COLO829 (cell line): ENCODE data around the gene ACOT11.

Experiments used
- DNase-seq: peaks from one replicate; pipeline ENCODE4 v3.0.0; 2012; ENCODE audit warnings: low spot score

The ACOT11 gene

DNA sequence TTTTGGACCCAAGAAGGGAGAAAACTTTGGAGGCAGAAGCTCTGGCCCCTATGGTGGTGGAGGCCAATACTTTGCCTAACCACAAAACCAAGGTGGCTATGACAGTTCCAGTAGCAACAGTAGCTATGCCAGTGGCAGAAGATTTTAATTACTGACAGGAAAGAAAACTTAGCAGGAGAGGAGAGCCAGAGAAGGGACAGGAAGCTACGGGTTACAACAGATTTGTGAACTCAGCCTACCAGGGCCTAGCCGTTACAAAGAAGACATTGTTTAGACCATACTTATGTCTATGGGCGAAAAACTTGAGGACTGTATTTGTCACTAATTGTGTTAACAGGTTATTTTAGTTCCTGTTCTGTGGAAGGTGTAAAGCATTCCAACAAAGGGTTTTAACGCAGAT lies 10.4 kb upstream of the ACOT11 start:
- no peak for DNase-seq

DNA sequence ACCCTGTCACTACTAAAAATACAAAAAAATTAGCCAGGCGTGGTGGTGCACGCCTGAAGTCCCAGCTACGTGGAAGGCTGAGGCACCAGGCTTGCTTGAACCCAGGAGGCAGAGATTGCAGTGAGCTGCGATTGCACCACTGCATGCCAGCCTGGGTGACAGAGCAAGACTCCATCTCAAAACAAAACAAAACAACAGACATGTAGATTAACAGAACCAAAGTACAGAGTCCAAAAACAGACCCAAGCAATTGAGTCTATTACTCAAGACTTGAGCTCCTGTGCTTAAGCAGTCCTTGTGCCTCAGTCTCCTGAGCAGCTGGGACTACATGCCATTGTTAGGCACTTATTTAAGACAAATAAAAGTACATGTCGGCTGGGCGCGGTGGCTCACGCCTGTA lies 9.5 kb upstream of the ACOT11 start:
- no peak for DNase-seq

DNA sequence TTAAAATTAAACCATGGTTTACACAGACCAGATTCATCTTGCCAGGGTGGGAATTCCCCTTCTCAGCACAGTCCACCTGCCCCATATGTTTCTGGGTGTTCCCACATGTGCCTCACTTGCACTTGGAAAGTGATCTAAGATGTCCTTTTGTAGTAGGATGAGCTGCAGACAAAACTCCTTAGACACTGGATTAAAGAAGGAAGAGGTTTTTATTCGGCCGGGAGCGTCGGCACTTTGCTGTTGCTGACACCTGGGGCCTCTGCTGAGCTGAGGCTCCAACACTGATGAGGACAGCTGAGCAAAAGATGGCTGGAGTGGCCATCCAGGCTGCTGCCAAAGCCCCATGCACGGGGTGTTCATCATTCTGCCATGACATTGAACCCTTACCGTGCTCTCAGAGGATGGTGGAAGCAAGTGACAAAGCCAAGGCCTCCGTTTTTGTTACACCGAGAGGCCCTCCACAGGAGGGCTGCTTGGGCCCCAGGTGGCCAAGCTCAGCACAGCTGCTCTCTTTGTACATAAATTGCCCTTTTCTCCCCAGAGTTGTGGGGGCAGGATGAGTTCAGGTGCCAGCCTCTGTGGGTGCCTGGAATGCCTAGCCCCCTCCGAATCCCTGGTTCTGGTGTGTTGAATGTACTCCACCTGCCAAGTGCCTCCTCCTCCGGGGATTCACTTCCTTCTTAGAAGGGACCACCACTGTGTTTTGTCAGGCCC lies 7.3 kb upstream of the ACOT11 start:
- no peak for DNase-seq

- DNase-seq, result no peak
Measured at GRCh38 chr1:54542120-54542961, 5.7 kb upstream of the ACOT11 start.

GRCh38 chr1:54542962-54543539 lies 5.0 kb upstream of the ACOT11 start:
- no peak for DNase-seq

DNA sequence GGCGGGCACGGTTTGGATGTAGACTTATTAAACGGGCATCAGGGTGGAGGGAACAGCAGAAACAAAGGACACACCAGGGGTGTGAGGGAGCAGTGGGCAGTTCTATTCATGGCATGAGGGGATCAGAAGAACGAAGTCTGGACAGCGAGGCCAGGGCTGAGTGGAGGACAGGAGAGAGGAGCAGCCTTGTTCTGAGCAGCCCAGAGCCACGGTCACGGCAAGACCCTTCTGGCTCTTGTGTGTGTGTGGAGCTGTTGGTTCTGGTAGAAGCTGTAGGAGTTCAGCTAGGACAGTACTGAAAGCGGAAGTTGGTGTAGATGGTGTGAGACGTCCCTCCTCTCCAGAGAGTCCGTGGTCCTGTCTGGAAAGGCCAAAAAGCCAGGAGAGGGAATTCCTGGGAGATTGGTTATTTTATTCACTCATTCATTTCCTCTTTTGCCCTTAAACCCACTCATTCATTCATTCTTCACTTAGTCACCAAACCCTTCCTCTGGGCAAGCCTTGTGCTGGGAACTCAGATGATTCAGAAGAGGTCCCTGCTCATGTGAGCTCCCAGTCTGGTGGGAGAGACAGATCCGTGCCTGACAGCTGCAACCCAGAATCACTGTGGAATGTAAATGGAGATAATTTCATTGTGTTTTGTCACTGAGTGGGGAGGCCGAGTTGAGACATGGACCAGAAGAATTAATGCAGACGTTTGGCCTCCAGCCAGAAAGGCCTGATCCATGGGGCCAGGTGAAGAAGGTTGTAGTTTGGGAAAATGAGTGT lies 4.1 kb upstream of the ACOT11 start:
- DNase-seq, result no peak

DNA sequence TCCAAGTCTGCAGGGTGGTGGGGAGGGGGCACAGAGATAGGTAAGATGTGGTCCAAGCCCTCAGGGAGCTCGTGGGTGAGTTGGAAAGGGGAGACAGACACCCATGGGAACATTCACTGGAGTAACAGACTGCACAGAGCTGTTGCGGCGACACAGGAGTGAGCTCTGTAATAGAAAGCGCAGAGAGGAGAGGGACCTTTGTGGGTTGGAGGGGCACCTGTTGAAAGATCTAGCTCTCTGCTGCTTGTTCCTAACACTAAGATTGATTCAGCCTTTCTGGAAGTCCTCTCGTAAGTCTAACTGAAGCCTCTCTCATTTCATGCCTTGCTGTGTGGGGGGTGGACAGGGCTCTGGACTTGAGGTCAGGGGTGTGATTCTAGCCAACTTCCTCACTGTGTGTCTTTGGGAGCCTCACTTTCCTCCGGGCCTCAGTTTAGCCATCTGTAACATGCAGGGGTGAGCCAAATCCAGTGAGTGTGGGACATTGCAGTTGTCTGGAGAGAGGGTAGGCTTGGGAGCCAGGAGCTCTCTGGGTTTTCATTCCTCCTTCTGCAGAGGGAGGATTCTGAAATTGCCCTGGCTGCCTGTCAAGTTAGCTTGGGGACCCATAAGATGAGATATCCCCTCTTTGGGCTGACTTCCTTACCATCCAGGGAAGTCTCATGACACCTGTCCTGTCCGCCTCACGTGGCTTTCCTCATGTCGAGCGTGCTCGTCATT lies 2.0 kb upstream of the ACOT11 start:
- no peak for DNase-seq

- no peak for DNase-seq
Measured at GRCh38 chr1:54546651-54547401, 1.2 kb upstream of the ACOT11 start.

- no peak for DNase-seq
Measured at GRCh38 chr1:54548389-54549044, 489 bp downstream of the ACOT11 start.

GRCh38 chr1:54549181-54549924 lies 1.3 kb downstream of the ACOT11 start:
- no peak for DNase-seq

DNA sequence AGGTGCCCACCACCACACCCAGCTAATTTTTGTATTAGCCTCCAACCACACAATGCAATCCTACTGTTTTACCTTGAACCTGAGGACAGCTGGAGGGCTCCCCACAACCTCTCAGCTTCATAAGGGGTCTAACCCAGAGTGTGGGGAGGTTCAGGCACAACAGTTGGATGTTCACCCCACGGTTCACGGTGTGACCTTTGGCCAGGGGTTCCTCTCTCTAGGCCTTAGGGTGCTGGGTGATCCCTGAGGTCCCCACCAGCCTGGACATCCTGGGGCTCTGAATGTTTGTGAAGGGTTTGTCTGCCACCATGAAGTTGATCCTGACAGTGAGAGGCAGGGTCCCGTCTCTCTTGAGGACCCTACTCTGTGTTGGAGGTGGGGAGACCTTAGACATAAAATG lies 3.9 kb downstream of the ACOT11 start:
- DNase-seq, result no peak

DNA sequence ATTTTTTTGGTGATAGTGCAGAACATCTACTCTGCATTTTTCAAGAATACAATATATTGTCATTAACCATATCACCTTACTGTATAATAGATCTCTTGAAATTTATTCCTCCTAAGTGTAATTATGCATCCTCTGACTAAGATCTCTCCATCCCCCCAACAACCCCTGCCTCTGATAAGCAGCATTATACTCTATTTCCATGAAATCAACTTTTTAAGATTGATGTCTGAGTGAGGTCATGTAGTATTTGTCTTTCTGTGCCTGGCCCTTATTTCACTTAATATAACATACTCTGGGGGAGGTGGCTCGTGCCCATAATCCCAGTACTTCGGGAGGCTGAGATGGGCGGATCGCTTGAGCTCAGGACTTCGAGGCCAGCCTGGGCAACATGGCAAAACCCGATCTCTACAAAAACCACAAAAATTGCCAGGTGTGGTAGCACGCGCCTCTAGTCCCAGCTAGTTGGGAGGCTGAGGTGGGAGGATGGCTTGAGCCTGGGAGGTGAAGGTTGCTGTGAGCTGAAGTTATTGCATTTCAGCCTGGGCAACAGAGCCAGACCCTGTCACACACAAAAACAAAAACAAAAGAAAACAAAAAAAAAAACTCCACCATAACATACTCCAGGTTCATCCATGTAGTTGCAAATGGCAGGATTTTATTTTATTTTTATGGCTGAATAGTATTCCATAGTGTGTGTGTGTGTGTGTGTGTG lies 5.7 kb downstream of the ACOT11 start:
- DNase-seq, result no peak

- DNase-seq, result no peak
Measured at GRCh38 chr1:54556110-54556509, 8.1 kb downstream of the ACOT11 start.

- DNase-seq, result no peak
Measured at GRCh38 chr1:54557671-54558355, 9.8 kb downstream of the ACOT11 start.

DNA sequence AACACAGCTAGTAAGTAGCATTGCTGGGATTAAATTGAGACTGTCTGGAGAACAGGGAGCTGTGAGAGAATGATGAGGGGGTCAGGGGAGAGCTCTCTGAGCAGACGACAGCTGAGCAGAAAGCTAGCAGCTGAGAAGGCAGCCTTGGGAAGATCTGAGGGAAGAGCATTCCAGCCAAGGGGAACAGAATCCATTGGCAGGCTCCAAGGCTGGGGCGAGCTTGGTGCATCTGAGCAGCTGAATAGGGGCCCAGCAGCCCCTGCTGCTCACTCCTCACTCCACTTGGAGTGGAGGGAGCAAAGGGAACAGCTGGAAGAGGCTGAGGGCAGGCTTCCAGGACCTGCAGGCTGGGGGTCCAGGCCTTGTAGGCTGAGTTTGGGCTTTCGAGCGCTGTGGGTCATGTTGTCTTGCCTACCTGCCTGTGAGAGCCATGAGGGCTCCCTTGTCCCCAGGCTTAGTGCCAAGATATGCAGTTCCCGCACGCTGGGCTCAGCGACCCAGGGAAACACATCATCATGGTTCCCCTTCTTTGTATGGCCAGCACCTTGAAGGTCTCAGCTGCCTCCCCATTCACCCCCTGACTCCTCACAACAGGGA lies 10.5 kb downstream of the ACOT11 start:
- no peak for DNase-seq

DNA sequence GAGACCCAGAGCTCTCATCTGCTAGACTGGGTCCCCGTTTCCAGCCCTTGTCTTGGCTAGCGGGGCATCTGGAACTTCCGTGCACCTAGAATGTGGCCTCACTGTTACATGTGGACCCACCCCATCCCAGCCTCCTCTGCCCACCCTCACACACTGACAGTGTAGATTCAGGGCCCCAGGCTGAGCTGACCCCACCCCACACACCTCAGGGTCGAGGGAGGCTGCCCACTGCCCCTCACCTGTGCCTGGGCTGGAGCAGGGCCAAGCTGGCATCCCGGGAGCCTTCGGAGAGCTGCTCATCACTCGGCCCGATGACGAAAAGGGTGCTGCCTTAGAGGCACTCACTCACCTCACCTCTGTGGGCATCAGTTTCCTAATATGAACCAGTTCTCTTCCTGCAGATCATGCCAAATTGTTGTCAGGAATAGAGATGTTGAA lies 11.1 kb downstream of the ACOT11 start:
- DNase-seq, result no peak

- DNase-seq, result no peak
Measured at GRCh38 chr1:54559771-54560231, 11.8 kb downstream of the ACOT11 start.
